ENCODE data around the gene CACNA2D3. TPM values are rescaled to one million over a fixed set of nuclear protein-coding genes. Genes with fewer than 3 reads are reported as not detected.

Gene CACNA2D3
- polyA plus RNA-seq, 1 donor (not counting 4 experiments of a cell fraction or from before 2014, with no cell fraction given) = 0.08 TPM

DNA sequence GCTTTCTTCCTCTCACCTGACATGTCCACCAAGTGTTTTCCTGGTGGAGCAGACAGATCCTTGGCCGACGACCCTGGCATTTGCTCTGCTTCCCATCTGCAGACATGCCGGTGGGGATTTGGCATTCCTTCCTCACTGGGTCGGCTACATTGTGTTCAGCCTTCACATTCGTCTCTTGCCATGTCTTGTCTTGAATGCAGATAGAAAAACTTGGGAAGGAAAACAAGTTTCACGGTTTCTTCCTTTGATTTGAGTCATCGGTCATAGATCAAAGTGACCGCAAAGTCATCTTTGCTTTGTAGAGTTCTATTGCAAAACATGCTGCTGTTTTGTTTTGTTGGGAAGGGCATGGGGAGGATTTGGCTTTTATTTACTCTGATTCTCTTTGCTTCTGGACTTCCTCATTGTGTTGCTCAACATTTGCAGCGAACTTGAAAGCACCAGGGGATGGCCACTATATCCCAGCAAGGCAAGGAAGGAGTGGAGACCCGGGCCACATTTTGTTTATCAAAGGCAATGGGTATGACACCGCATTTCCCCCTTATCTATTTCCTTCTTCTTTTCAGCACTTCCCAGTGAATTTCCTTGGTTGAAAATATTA, 321.3 kb downstream of the CACNA2D3 start:
- Histone ChIP-seq H3K4me1 (ENCODE audit: control insufficient read depth, extremely low read depth, insufficient read depth, low read length) (no peaks in the 10 kb centered on the region), H3K36me3 (ENCODE audit: control insufficient read depth in 2 of 2, extremely low read depth in 1 of 2, insufficient read depth in 2 of 2, low read length in 2 of 2) (no peaks in the 10 kb centered on the region), H3K27ac (ENCODE audit: control insufficient read depth, insufficient read depth, low read length) (no peak overlapping the region), H3K9me3 (ENCODE audit: control insufficient read depth, low read depth, low read length) (no peaks in the 10 kb centered on the region), H3K9ac (ENCODE audit: control insufficient read depth, extremely low read depth, insufficient read depth, low read length) (no peak overlapping the region), H2AFZ (ENCODE audit: control insufficient read depth, low read length) (no peak overlapping the region), H3K9me1 (ENCODE audit: control insufficient read depth, extremely low read depth, insufficient read depth, low read length) (no peaks in the 10 kb centered on the region), H3K4me2 (ENCODE audit: control insufficient read depth, extremely low read depth, insufficient read depth, low read depth, low read length) (no peak overlapping the region), H3K4me3 (ENCODE audit: control insufficient read depth in 2 of 3, extremely low read depth in 1 of 3, insufficient read depth in 2 of 3, low read depth in 1 of 3, low read length in 3 of 3) (no peak overlapping the region), H4K20me1 (ENCODE audit: control insufficient read depth, extremely low read depth, insufficient read depth, low read length) (no peaks in the 10 kb centered on the region), H3K79me2 (ENCODE audit: control insufficient read depth, insufficient read depth, low read length) (no peaks in the 10 kb centered on the region), H3K27me3 (ENCODE audit: control insufficient read depth, extremely low read depth, insufficient read depth, low read length) (no peaks in the 10 kb centered on the region)
- dilution Hi-C loops (cut with MboI; ENCODE audit: extremely low pct_ligation_motif_present, low sequenced_read_pairs) = no loop called here
- TF ChIP-seq, protein P1, sequence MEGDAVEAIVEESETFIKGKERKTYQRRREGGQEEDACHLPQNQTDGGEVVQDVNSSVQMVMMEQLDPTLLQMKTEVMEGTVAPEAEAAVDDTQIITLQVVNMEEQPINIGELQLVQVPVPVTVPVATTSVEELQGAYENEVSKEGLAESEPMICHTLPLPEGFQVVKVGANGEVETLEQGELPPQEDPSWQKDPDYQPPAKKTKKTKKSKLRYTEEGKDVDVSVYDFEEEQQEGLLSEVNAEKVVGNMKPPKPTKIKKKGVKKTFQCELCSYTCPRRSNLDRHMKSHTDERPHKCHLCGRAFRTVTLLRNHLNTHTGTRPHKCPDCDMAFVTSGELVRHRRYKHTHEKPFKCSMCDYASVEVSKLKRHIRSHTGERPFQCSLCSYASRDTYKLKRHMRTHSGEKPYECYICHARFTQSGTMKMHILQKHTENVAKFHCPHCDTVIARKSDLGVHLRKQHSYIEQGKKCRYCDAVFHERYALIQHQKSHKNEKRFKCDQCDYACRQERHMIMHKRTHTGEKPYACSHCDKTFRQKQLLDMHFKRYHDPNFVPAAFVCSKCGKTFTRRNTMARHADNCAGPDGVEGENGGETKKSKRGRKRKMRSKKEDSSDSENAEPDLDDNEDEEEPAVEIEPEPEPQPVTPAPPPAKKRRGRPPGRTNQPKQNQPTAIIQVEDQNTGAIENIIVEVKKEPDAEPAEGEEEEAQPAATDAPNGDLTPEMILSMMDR (optimal IDR thresholded peaks at IDR 0.05 in 1 of 3, IDR thresholded peaks at IDR 0.05 in 1 of 3, conservative IDR thresholded peaks at IDR 0.05 in 1 of 3; ENCODE audit: extremely low read depth in 1 of 3, insufficient read depth in 2 of 3, low read length in 3 of 3) = no peak
- no peak for TF ChIP-seq EZH2 (IDR thresholded peaks at IDR 0.05; ENCODE audit: low read length)
- DNase-seq (ENCODE audit: low read depth, low spot score) (no peak), FAIRE-seq (no peak)

DNA sequence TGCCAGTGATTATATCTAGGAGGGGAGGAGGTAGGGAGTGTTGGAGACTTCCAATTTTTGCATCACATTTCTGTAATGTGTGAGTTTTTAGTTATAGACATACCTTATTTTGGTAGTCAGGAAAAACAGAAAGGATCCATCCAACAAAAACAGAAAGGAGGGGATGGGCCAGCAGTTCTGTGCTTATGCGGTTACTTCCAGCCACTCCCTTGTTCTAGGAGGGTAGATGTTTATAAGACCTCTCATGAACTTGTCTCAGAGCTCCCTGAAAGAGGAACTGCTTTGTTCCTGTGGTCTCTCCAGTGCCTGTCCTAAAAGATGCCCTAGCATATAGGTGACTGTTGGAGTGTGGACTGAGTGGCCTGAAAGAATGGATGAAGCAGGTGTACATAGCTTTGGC, 323.3 kb downstream of the CACNA2D3 start:
- Histone ChIP-seq H4K20me1 (ENCODE audit: control insufficient read depth, extremely low read depth, insufficient read depth, low read length) (no peaks in the 10 kb centered on the region), H2AFZ (ENCODE audit: control insufficient read depth, low read length) (no peak overlapping the region), H3K4me3 (ENCODE audit: control insufficient read depth in 2 of 3, extremely low read depth in 1 of 3, insufficient read depth in 2 of 3, low read depth in 1 of 3, low read length in 3 of 3) (no peak overlapping the region), H3K4me2 (ENCODE audit: control insufficient read depth, extremely low read depth, insufficient read depth, low read depth, low read length) (no peak overlapping the region), H3K27ac (ENCODE audit: control insufficient read depth, insufficient read depth, low read length) (no peak overlapping the region), H3K27me3 (ENCODE audit: control insufficient read depth, extremely low read depth, insufficient read depth, low read length) (no peaks in the 10 kb centered on the region), H3K9ac (ENCODE audit: control insufficient read depth, extremely low read depth, insufficient read depth, low read length) (no peak overlapping the region), H3K9me3 (ENCODE audit: control insufficient read depth, low read depth, low read length) (no peaks in the 10 kb centered on the region), H3K4me1 (ENCODE audit: control insufficient read depth, extremely low read depth, insufficient read depth, low read length) (no peaks in the 10 kb centered on the region), H3K79me2 (ENCODE audit: control insufficient read depth, insufficient read depth, low read length) (no peaks in the 10 kb centered on the region), H3K9me1 (ENCODE audit: control insufficient read depth, extremely low read depth, insufficient read depth, low read length) (no peaks in the 10 kb centered on the region), H3K36me3 (ENCODE audit: control insufficient read depth in 2 of 2, extremely low read depth in 1 of 2, insufficient read depth in 2 of 2, low read length in 2 of 2) (no peaks in the 10 kb centered on the region)
- DNase-seq (ENCODE audit: low read depth, low spot score) = no peak
- dilution Hi-C loops (cut with MboI; ENCODE audit: extremely low pct_ligation_motif_present, low sequenced_read_pairs) = no loop called here
- TF ChIP-seq, protein P1 (optimal IDR thresholded peaks at IDR 0.05 in 1 of 3, IDR thresholded peaks at IDR 0.05 in 1 of 3, conservative IDR thresholded peaks at IDR 0.05 in 1 of 3; ENCODE audit: extremely low read depth in 1 of 3, insufficient read depth in 2 of 3, low read length in 3 of 3) = no peak
- no peak for TF ChIP-seq EZH2 (IDR thresholded peaks at IDR 0.05; ENCODE audit: low read length)
- no peak for FAIRE-seq
